ENCODE results near the gene RTN4IP1.

Gene RTN4IP1

DNA sequence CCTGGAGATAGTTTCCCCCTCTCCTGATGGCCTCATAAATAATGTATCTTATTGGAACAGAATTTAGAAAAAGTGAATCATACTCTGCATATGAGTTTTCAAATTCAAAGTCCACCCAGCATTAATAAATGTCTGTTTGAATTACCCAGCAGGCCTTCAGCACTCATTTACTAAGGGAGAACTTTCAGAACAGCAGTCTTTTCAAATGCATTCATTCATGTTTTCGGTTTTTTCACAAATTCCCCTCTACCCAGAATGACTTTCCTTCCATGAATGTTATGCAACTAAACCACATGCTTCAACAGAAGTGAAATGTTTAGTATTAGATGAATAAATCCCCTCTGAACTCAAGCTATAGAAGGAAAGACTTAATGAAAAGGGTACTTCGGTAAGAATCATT is 92.4 kb downstream of the RTN4IP1 start:
- no peak for TF ChIP-seq POLR2A (IDR thresholded peaks at IDR 0.05; ENCODE audit: low read depth, low read length)
- DNase-seq (ENCODE audit: insufficient read length, low spot score) = no peak
- FAIRE-seq = no peak

DNA sequence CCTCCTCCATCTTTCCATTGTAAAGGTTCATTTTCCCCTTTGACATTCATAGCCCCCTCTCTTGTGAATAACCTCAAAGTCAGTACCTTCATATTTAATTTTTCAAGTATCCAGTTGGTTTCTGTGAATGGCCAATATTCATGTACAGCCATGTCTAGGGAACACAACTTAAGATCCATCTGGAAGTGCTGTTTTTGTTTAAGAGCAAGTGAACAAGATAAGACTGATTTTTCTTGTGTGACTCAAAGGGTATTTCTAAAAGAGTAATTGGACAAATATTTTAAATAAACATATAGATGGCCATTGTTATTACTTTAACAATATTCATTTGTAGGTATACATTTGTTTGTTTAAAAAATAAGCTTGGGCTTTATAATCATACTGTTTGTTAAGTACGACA is 92.9 kb downstream of the RTN4IP1 start:
- DNase-seq (ENCODE audit: insufficient read length, low spot score) = no peak
- no peak for TF ChIP-seq POLR2A (IDR thresholded peaks at IDR 0.05; ENCODE audit: low read depth, low read length)
- FAIRE-seq = no peak

- no peak for TF ChIP-seq POLR2A (IDR thresholded peaks at IDR 0.05; ENCODE audit: low read depth, low read length)
- FAIRE-seq = no peak
- DNase-seq (ENCODE audit: insufficient read length, low spot score) = no peak
Measured at GRCh38 chr6:106535012-106535411, 94.3 kb downstream of the RTN4IP1 start.

- FAIRE-seq (no peak), DNase-seq (ENCODE audit: insufficient read length, low spot score) (no peak)
- no peak for TF ChIP-seq POLR2A (IDR thresholded peaks at IDR 0.05; ENCODE audit: low read depth, low read length)
Measured at GRCh38 chr6:106534564-106534982, 94.7 kb downstream of the RTN4IP1 start.

GRCh38 chr6:106534004-106534403 is 95.3 kb downstream of the RTN4IP1 start:
- no peak for TF ChIP-seq POLR2A (IDR thresholded peaks at IDR 0.05; ENCODE audit: low read depth, low read length)
- DNase-seq (ENCODE audit: insufficient read length, low spot score) = no peak
- FAIRE-seq = no peak

GRCh38 chr6:106533054-106533453 is 96.2 kb downstream of the RTN4IP1 start:
- no peak for DNase-seq (ENCODE audit: insufficient read length, low spot score)
- no peak for TF ChIP-seq POLR2A (IDR thresholded peaks at IDR 0.05; ENCODE audit: low read depth, low read length)
- no peak for FAIRE-seq

DNA sequence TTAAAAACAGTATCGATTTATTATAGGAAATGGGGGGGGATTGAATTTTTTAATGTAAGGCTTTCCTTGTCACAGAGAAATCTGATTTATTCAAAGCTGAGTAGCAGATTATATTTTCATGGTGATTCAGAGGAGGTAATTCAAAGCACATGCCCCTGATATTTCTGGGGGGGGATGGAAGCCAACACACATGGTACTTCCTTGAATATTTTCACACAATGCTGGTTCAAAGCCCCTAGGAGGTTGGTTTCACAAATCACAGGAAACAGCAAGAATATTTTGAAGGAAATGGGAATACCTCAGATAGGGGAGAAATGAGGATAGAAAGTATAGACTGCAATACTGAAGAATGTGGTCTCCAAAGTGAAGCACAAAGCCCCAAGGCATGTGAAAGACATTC is 98.8 kb downstream of the RTN4IP1 start:
- DNase-seq (ENCODE audit: insufficient read length, low spot score) (no peak), FAIRE-seq (no peak)
- no peak for TF ChIP-seq POLR2A (IDR thresholded peaks at IDR 0.05; ENCODE audit: low read depth, low read length)

- no peak for TF ChIP-seq POLR2A (IDR thresholded peaks at IDR 0.05; ENCODE audit: low read depth, low read length)
- no peak for DNase-seq (ENCODE audit: insufficient read length, low spot score)
- no peak for FAIRE-seq
Measured at GRCh38 chr6:106530026-106530425, 99.3 kb downstream of the RTN4IP1 start.

DNA sequence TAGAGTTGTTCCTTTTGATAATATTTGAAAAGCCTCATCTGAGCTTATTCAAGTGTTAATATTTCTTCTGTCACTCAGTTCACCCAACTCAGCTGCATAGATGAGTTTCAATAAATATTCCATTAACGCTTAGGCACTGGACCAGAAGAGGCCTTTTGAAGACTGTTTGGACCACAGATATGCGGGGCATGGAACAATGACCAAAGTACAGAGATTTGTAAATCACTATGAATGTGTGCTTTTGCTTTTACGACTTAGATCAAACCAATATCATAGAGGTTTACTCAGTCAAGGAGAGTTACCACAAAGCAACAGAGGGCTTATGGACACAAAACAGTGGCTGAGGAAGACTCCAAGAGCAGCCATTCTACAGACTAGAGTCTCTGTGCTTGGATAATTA is 99.9 kb downstream of the RTN4IP1 start:
- TF ChIP-seq POLR2A (IDR thresholded peaks at IDR 0.05; ENCODE audit: low read depth, low read length) = no peak
- no peak for DNase-seq (ENCODE audit: insufficient read length, low spot score)
- no peak for FAIRE-seq

DNA sequence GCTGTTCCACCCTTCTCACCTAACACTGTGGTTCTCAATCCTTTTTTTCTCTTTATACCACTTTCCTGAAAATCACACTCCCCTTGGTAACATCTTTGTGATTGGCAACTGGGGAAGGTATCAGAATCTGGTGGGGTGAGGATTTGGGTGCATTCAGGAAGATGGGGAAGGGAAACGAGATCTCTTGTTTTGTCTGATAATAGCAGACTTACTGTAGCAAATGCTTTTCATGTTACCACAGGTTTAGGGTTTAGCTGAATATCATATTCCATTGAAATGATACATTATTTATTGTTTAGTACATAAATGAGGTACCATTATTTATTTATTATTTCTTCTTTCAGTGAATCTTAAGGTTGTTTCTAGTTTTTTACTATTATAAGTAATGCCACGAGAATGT is 100.8 kb downstream of the RTN4IP1 start:
- no peak for TF ChIP-seq POLR2A (IDR thresholded peaks at IDR 0.05; ENCODE audit: low read depth, low read length)
- no peak for FAIRE-seq
- DNase-seq (ENCODE audit: insufficient read length, low spot score) = no peak

DNA sequence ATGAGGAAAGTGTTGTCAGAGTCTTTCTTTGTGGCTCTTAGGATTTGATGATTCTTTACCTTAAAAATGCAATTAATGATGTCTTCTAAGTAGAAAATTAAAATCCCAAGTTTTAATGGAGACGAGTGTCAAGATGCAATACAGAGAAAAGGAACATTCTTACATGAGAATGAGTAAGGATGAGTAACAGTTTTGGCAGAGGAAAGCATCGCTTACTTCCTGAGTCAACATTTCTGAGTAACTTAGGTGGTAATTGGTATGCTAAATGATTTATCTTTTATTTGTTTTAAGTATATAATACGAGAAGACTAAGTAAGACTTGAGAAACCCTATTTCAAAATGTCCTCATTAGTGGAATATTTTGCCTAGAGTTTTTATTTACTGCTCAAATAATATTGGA is 101.3 kb downstream of the RTN4IP1 start:
- no peak for TF ChIP-seq POLR2A (IDR thresholded peaks at IDR 0.05; ENCODE audit: low read depth, low read length)
- no peak for DNase-seq (ENCODE audit: insufficient read length, low spot score)
- FAIRE-seq = peak; percentile 81

DNA sequence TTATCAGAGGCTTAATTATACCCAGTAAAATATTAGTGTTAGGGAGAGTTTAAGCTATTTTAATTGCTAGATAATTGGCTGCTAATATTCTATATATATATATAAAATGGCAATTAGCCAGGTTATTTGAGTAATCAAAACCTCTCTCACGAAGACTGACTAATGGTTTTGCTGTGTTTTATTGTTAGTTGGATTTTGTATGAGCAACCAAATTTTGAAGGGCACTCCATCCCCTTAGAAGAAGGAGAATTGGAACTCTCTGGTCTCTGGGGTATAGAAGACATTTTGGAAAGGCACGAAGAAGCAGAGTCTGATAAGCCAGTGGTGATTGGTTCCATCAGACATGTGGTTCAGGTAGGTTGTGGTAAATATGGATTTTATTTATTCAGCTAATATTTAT is 102.2 kb downstream of the RTN4IP1 start:
- no peak for FAIRE-seq

DNA sequence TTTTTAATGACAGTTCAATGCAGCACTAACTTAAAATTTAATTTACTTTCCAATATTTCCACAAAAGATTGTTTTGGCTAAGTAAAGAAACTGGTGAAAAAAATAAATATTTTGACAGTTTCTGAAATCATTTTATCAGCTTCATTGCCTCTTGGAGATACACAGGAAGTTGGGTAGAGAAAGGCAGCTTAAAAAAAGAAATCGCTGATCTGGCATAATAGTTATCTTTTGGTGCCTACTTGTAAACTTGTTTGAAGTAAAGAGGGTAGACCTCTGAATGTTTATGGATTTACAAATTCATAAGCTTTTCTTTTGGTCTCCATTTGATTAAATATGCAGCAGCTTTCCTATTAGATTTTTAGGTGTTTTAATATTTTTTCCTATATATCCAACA is 103.4 kb downstream of the RTN4IP1 start:
- DNase-seq (ENCODE audit: insufficient read length, low spot score) (no peak), FAIRE-seq (peak; percentile 6)
- no peak for TF ChIP-seq POLR2A (IDR thresholded peaks at IDR 0.05; ENCODE audit: low read depth, low read length)

More for the DNA sequence above, 102.2 kb downstream of the RTN4IP1 start:
- TF ChIP-seq POLR2A (IDR thresholded peaks at IDR 0.05; ENCODE audit: low read depth, low read length) = no peak
- no peak for DNase-seq (ENCODE audit: insufficient read length, low spot score)

GRCh38 chr6:106525107-106525881 is 104.0 kb downstream of the RTN4IP1 start:
- peak; percentile 62 for FAIRE-seq
- DNase-seq (ENCODE audit: insufficient read length, low spot score) = no peak
- TF ChIP-seq POLR2A (IDR thresholded peaks at IDR 0.05; ENCODE audit: low read depth, low read length) = no peak

GRCh38 chr6:106522562-106523250 is 106.6 kb downstream of the RTN4IP1 start:
- DNase-seq (ENCODE audit: insufficient read length, low spot score) (no peak), FAIRE-seq (no peak)
- no peak for TF ChIP-seq POLR2A (IDR thresholded peaks at IDR 0.05; ENCODE audit: low read depth, low read length)
